Trophoblast cell (in vitro differentiated cells and primary cell): Measurements from ENCODE around the gene TMC6.

Experiments used
- DNase-seq, 2 donors: peaks; one replicate each; pipeline ENCODE4 v3.0.0-alpha.2; 2016
- H2AFZ ChIP-seq: 2 replicates; pipeline ENCODE4 v1.6.1; 2013; ENCODE audit warnings: low read length, moderate library complexity, mild to moderate bottlenecking; ENCODE audit not compliant: insufficient read depth, poor library complexity
- H2AK5ac ChIP-seq: 2 replicates; pipeline ENCODE4 v1.6.1; 2013; ENCODE audit warnings: mild to moderate bottlenecking, low read length
- H2BK120ac ChIP-seq: 2 replicates; pipeline ENCODE4 v1.6.1; 2013; ENCODE audit warnings: low read length, mild to moderate bottlenecking, moderate library complexity; ENCODE audit not compliant: insufficient read depth, poor library complexity
- H2BK12ac ChIP-seq: 2 replicates; pipeline ENCODE4 v1.6.1; 2013; ENCODE audit warnings: mild to moderate bottlenecking, low read length, moderate library complexity
- H2BK5ac ChIP-seq: 2 replicates; pipeline ENCODE4 v1.6.1; 2013; ENCODE audit warnings: low read length, low read depth, moderate library complexity, mild to moderate bottlenecking; ENCODE audit not compliant: poor library complexity
- H3K14ac ChIP-seq: 2 replicates; pipeline ENCODE4 v1.6.1; 2013; ENCODE audit warnings: mild to moderate bottlenecking, low read length
- H3K18ac ChIP-seq: 2 replicates; pipeline ENCODE4 v1.6.1; 2013; ENCODE audit warnings: mild to moderate bottlenecking, low read length
- H3K23ac ChIP-seq: 2 replicates; pipeline ENCODE4 v1.6.1; 2013; ENCODE audit warnings: low read length
- H3K27ac ChIP-seq: 2 replicates; pipeline ENCODE4 v1.5.1; 2013; ENCODE audit warnings: low read depth, mild to moderate bottlenecking, inconsistent platforms, low read length, moderate library complexity
- H3K27me3 ChIP-seq: 2 replicates; pipeline ENCODE4 v1.6.1; 2013; ENCODE audit warnings: inconsistent platforms, mild to moderate bottlenecking, low read length, moderate library complexity; ENCODE audit not compliant: insufficient read depth
- H3K36me3 ChIP-seq, 2 experiments: 1 replicate in 1 of 2; 2 replicates in 1 of 2; pipeline ENCODE4 v1.6.1; 2013; ENCODE audit warnings: low read length in 2 of 2, mild to moderate bottlenecking in 2 of 2, moderate library complexity in 1 of 2; ENCODE audit not compliant: insufficient read depth in 2 of 2, control insufficient read depth in 1 of 2
- H3K4ac ChIP-seq: 2 replicates; pipeline ENCODE4 v1.6.1; 2013; ENCODE audit warnings: low read depth, mild to moderate bottlenecking, low read length, moderate library complexity
- H3K4me1 ChIP-seq, 2 experiments: 1 replicate in 1 of 2; 2 replicates in 1 of 2; pipeline ENCODE4 v1.6.1; 2013; ENCODE audit warnings: low read length in 2 of 2, mild to moderate bottlenecking in 2 of 2, moderate library complexity in 1 of 2; ENCODE audit not compliant: insufficient read depth in 2 of 2, control insufficient read depth in 1 of 2
- H3K4me2 ChIP-seq: 2 replicates; pipeline ENCODE4 v1.6.1; 2013; ENCODE audit warnings: inconsistent platforms, mild to moderate bottlenecking, low read length, moderate library complexity
- H3K4me3 ChIP-seq: 2 replicates; pipeline ENCODE4 v1.5.1; 2013; ENCODE audit warnings: mild to moderate bottlenecking, low read depth, low read length, inconsistent platforms
- H3K79me1 ChIP-seq: one replicate; pipeline ENCODE4 v1.6.1; 2013; ENCODE audit warnings: low read length
- H3K79me2 ChIP-seq: 2 replicates; pipeline ENCODE4 v1.6.1; 2013; ENCODE audit warnings: low read length, mild to moderate bottlenecking; ENCODE audit not compliant: control insufficient read depth, insufficient read depth, poor library complexity
- H3K9ac ChIP-seq: 2 replicates; pipeline ENCODE4 v1.6.1; 2013; ENCODE audit warnings: mild to moderate bottlenecking, low read length
- H3K9me3 ChIP-seq: 2 replicates; pipeline ENCODE4 v1.6.1; 2013; ENCODE audit warnings: low read depth, mild to moderate bottlenecking, control low read depth, inconsistent platforms, low read length; ENCODE audit not compliant: insufficient read depth
- H4K12ac ChIP-seq: 2 replicates; pipeline ENCODE4 v1.6.1; 2013; ENCODE audit warnings: low read depth, mild to moderate bottlenecking, low read length, moderate library complexity
- H4K8ac ChIP-seq: 2 replicates; pipeline ENCODE4 v1.6.1; 2013; ENCODE audit warnings: low read depth, mild to moderate bottlenecking, low read length, moderate library complexity
- H4K91ac ChIP-seq: one replicate; pipeline ENCODE4 v1.6.1; 2013; ENCODE audit warnings: low read depth, mild to moderate bottlenecking, low read length, moderate library complexity
- whole genome bisulfite sequencing: extraction: QIAGEN DNeasy Blood & Tissue Kit; methylation state at CpG from one replicate; pipeline ENCODE4 v1.1.7; 2013; ENCODE audit warnings: missing lambda C conversion rate; ENCODE audit not compliant: insufficient read length, insufficient coverage; ENCODE audit errors: extremely low coverage; 5-methylcytosine and 5-hydroxymethylcytosine counted together

The TMC6 gene

DNA sequence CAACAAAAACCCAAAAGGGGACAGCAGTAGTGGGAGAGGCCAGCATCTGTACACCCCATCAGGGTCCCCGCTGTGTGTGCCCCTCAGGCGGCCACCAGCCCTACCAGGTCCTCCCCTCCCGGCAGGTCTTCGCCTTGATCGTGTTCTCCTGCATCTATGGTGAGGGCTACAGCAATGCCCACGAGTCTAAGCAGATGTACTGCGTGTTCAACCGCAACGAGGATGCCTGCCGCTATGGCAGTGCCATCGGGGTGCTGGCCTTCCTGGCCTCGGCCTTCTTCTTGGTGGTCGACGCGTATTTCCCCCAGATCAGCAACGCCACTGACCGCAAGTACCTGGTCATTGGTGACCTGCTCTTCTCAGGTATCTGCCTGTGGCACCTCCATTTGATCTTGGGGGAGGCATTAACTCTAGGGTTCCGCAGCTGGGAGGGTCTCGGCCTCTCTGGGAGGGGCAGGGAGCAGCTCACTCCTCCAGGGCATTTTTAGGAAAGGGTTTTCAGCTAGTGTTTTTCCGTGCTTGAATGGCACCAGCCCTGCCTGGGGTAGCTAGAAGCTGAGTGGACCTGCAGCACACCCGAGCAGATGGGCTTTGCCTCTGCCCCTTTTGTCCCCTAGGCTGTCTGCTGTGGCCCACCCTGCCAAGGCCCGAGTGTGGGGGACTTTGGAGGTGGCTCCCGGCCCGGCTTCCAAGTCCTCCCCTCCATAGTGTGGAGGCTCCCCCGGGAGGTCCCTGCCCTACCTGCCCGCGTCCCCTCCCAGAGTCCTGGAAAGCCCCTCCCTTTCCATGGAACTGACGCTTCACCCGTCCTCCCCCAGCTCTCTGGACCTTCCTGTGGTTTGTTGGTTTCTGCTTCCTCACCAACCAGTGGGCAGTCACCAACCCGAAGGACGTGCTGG is 42.4 kb upstream of the TMC6 start:
- Histone ChIP-seq H3K36me3 (peaks cover 28 to 33% of the 10 kb centered on the region in 2 experiments), H3K9ac (no peak overlapping the region), H4K8ac (no peak overlapping the region), H4K12ac (no peak overlapping the region), H3K79me1 (peaks cover 5% of the 10 kb centered on the region), H3K27me3 (no peaks in the 10 kb centered on the region), H2AFZ (no peak overlapping the region), H3K4me1 (peaks cover 8 to 17% of the 10 kb centered on the region in 2 experiments), H4K91ac (no peak overlapping the region), H2BK12ac (no peak overlapping the region), H3K79me2 (no peaks in the 10 kb centered on the region), H2BK120ac (no peak overlapping the region), H3K4me2 (no peak overlapping the region), H3K14ac (no peak overlapping the region), H2BK5ac (no peak overlapping the region), H2AK5ac (no peak overlapping the region), H3K9me3 (no peaks in the 10 kb centered on the region), H3K4ac (no peak overlapping the region), H3K18ac (no peak overlapping the region), H3K4me3 (no peak overlapping the region), H3K27ac (no peak overlapping the region), H3K23ac (no peak overlapping the region)
- no peak for DNase-seq
- WGBS = no CpG with 5 or more reads among the region's 31 CpGs

GRCh38 chr17:78168903-78169793 is 40.6 kb upstream of the TMC6 start:
- peak overlapping the region; percentile 84 for H3K4me2 ChIP-seq
- H3K36me3 ChIP-seq = peaks cover 11 to 19% of the 10 kb centered on the region in 2 experiments
- peak overlapping the region; percentile 32 for H4K91ac ChIP-seq
- peak overlapping the region; percentile 24 for H3K14ac ChIP-seq
- no peak overlapping the region for H2BK120ac ChIP-seq
- H4K12ac ChIP-seq = no peak overlapping the region
- H2BK12ac ChIP-seq = no peak overlapping the region
- H3K4me1 ChIP-seq = peaks cover 8 to 17% of the 10 kb centered on the region in 2 experiments
- no peaks in the 10 kb centered on the region for H3K27me3 ChIP-seq
- H3K79me2 ChIP-seq = no peaks in the 10 kb centered on the region
- H3K9ac ChIP-seq = no peak overlapping the region
- WGBS = no CpG with 5 or more reads among the region's 38 CpGs
- peak overlapping the region; percentile 84 for H3K4me3 ChIP-seq
- no peak overlapping the region for H2BK5ac ChIP-seq
- no peak overlapping the region for H3K23ac ChIP-seq
- no peak overlapping the region for H2AK5ac ChIP-seq
- peaks cover 2% of the 10 kb centered on the region for H3K9me3 ChIP-seq
- H3K27ac ChIP-seq = no peak overlapping the region
- peak overlapping the region; percentile 3 for H3K4ac ChIP-seq
- H3K18ac ChIP-seq = peak overlapping the region; percentile 55
- peaks cover 5% of the 10 kb centered on the region for H3K79me1 ChIP-seq
- no peak overlapping the region for H4K8ac ChIP-seq
- peak in 1 of 2 donors; percentile 41 for DNase-seq
- H2AFZ ChIP-seq = no peak overlapping the region

GRCh38 chr17:78168242-78168902 is 39.8 kb upstream of the TMC6 start, which contains the start of gene SYNGR2:
SYNGR2 (plus strand) TSS chr17:78168581; CDS start chr17:78168617, 36 bp downstream.
- peaks cover 6 to 15% of the 10 kb centered on the region in 2 experiments for H3K36me3 ChIP-seq
- H3K79me1 ChIP-seq = peaks cover 5% of the 10 kb centered on the region
- no peaks in the 10 kb centered on the region for H3K27me3 ChIP-seq
- H4K8ac ChIP-seq = peak within 1 kb of the TSS; percentile 63
- peak within 1 kb of the TSS; percentile 61 for H3K18ac ChIP-seq
- WGBS = no CpG with 5 or more reads among the region's 84 CpGs
- H3K9me3 ChIP-seq = peaks cover 2% of the 10 kb centered on the region
- peak within 1 kb of the TSS; percentile 37 for H2BK12ac ChIP-seq
- peak within 1 kb of the TSS; percentile 50 for H2BK5ac ChIP-seq
- H4K12ac ChIP-seq = peak within 1 kb of the TSS; percentile 76
- no peaks in the 10 kb centered on the region for H3K79me2 ChIP-seq
- H3K23ac ChIP-seq = no peak within 1 kb of the TSS
- peak within 1 kb of the TSS; percentile 57 for H3K9ac ChIP-seq
- H2BK120ac ChIP-seq = no peak within 1 kb of the TSS
- H3K14ac ChIP-seq = peak within 1 kb of the TSS; percentile 72
- H3K4me1 ChIP-seq = peaks cover 8 to 16% of the 10 kb centered on the region in 2 experiments
- peak within 1 kb of the TSS; percentile 73 for H2AK5ac ChIP-seq
- peak within 1 kb of the TSS; percentile 84 for H3K4me2 ChIP-seq
- peak; percentile 83 to 93 for DNase-seq
- H2AFZ ChIP-seq = peak within 1 kb of the TSS; percentile 84
- no peak within 1 kb of the TSS for H3K27ac ChIP-seq
- peak within 1 kb of the TSS; percentile 45 for H4K91ac ChIP-seq
- H3K4me3 ChIP-seq = peak within 1 kb of the TSS; percentile 84
- H3K4ac ChIP-seq = peak within 1 kb of the TSS; percentile 19

GRCh38 chr17:78166416-78166815 is 37.9 kb upstream of the TMC6 start:
- Histone ChIP-seq H4K91ac (no peak overlapping the region), H3K23ac (no peak overlapping the region), H3K4ac (no peak overlapping the region), H2BK12ac (no peak overlapping the region), H4K8ac (no peak overlapping the region), H3K18ac (no peak overlapping the region), H3K4me3 (no peak overlapping the region), H3K4me2 (no peak overlapping the region), H3K79me1 (peaks cover 5% of the 10 kb centered on the region), H3K27ac (no peak overlapping the region), H4K12ac (no peak overlapping the region), H3K9me3 (peaks cover 2% of the 10 kb centered on the region), H2AFZ (no peak overlapping the region), H3K9ac (no peak overlapping the region), H3K27me3 (no peaks in the 10 kb centered on the region), H2AK5ac (no peak overlapping the region), H2BK5ac (no peak overlapping the region), H2BK120ac (no peak overlapping the region), H3K36me3 (peaks cover 0 to 3% of the 10 kb centered on the region in 2 experiments), H3K14ac (no peak overlapping the region), H3K4me1 (peaks cover 8% of the 10 kb centered on the region in 2 experiments), H3K79me2 (no peaks in the 10 kb centered on the region)
- no peak for DNase-seq
- WGBS = no CpG with 5 or more reads among the region's 6 CpGs
